Lower leg skin (tissue), 3 donors: ENCODE results near the gene LENEP.

Source experiments
- POLR2A ChIP-seq, 2 donors: fragments of 450-650 bp; IDR thresholded peaks; one replicate each; pipeline ENCODE4 v1.6.1; 2016 to 2017; ENCODE audit warnings: antibody characterized with exemption in 2 of 2, mild to moderate bottlenecking in 1 of 2, moderate library complexity in 1 of 2
- TF ChIP-seq, protein P1 (sequence below), 3 donors: fragments of 450-650 bp; IDR thresholded peaks; one replicate each; pipeline ENCODE4 v1.5.1; 2016; ENCODE audit warnings: antibody characterized with exemption in 3 of 3, mild to moderate bottlenecking in 3 of 3, moderate library complexity in 2 of 3

DNA sequence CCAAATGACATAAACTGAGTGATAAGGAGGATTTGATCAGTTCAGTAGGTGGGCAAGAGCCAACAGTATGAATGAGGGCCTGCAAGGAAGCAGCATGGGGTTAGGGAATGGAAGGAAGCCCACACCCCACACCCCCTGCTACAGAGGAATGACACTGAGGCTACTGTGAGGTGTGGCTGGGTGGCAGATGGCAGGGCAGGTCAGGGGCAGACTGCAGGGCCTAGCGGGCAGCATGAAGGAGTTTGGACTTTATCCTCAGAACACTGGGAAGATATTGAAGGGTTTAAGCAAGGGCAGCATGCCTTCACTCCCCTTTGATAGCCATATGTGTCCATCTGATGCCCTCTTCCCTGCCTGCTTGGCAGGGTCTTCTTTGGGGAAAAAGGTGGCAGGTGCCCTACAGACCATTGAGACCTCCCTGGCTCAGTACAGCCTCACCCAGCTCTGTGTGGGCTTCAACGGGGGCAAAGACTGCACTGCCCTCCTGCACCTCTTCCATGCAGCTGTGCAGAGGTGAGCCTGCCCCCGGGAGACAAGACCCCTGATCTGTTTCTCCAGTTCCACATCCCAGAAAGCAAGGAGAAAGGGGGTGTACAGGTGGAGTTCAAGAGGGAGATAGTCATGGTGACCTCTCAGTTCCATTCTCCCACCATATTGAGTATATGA, 4.1 kb upstream of the LENEP start:
- TF ChIP-seq POLR2A (IDR thresholded peaks at IDR 0.05), result no peak
- TF ChIP-seq, protein P1, sequence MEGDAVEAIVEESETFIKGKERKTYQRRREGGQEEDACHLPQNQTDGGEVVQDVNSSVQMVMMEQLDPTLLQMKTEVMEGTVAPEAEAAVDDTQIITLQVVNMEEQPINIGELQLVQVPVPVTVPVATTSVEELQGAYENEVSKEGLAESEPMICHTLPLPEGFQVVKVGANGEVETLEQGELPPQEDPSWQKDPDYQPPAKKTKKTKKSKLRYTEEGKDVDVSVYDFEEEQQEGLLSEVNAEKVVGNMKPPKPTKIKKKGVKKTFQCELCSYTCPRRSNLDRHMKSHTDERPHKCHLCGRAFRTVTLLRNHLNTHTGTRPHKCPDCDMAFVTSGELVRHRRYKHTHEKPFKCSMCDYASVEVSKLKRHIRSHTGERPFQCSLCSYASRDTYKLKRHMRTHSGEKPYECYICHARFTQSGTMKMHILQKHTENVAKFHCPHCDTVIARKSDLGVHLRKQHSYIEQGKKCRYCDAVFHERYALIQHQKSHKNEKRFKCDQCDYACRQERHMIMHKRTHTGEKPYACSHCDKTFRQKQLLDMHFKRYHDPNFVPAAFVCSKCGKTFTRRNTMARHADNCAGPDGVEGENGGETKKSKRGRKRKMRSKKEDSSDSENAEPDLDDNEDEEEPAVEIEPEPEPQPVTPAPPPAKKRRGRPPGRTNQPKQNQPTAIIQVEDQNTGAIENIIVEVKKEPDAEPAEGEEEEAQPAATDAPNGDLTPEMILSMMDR (IDR thresholded peaks at IDR 0.05), result no peak
